Adrenal gland (tissue), 12 donors: ENCODE measurements around the gene NKX1-2. TPM values are rescaled to one million over a fixed set of nuclear protein-coding genes. Genes with fewer than 3 reads are reported as not detected.

Experiments used
- DNase-seq, 7 donors: peaks; one replicate each; pipeline ENCODE4 v3.0.0-alpha.2; 2019 to 2020
- H3K27ac ChIP-seq, 5 donors: fragments of 200-600 bp; sonication (generic) in 4 of 5; 1 replicate in 3 of 5; 2 replicates in 2 of 5; pipeline versions ENCODE4 v1.5.1 to v1.8.0; 2016 to 2020; ENCODE audit warnings: mild to moderate bottlenecking in 1 of 5
- H3K27me3 ChIP-seq: fragments of 200-600 bp; 2 replicates; pipeline ENCODE4 v1.8.0; 2021
- H3K36me3 ChIP-seq, 2 donors: fragments of 200-600 bp; replicated peaks in 1 of 2; 1 replicate in 1 of 2; 2 replicates in 1 of 2; pipeline versions ENCODE4 v1.5.1 to v1.8.0; 2018 to 2022
- H3K4me1 ChIP-seq, 2 donors: fragments of 200-600 bp; replicated peaks in 1 of 2; 1 replicate in 1 of 2; 2 replicates in 1 of 2; pipeline versions ENCODE4 v1.5.1 to v1.8.0; 2018 to 2021
- H3K4me3 ChIP-seq, 4 donors: fragments of 200-600 bp; sonication (generic) in 3 of 4; one replicate each; pipeline ENCODE4 v1.5.1; 2016 to 2018
- H3K9me3 ChIP-seq, 3 donors: fragments of 200-600 bp; sonication (generic) in 1 of 3; replicated peaks in 1 of 3; 1 replicate in 2 of 3; 2 replicates in 1 of 3; pipeline versions ENCODE4 v1.5.1 to v1.8.0; 2016 to 2021
- CTCF ChIP-seq, 6 experiments: fragments of 450-650 bp in 4 of 6; fragments of 200-600 bp in 2 of 6; sonication (generic) in 1 of 6; IDR thresholded peaks; 1 replicate in 5 of 6; 2 replicates in 1 of 6; pipeline versions ENCODE4 v1.5.1 to v1.8.0; 2016 to 2021; ENCODE audit warnings: antibody characterized with exemption in 6 of 6, mild to moderate bottlenecking in 2 of 6, moderate library complexity in 1 of 6
- POLR2A ChIP-seq, 2 donors: fragments of 450-650 bp; IDR thresholded peaks; one replicate each; pipeline ENCODE4 v1.6.1; 2017; ENCODE audit warnings: antibody characterized with exemption in 2 of 2, mild to moderate bottlenecking in 2 of 2, moderate library complexity in 1 of 2
- WGBS, 4 donors: extraction: QIAGEN DNeasy Blood & Tissue Kit in 2 of 4; methylation state at CpG; one replicate each; pipeline versions ENCODE4 v1.1.5 to v1.1.7; 2013 to 2017; 5-methylcytosine and 5-hydroxymethylcytosine counted together
- intact Hi-C, 2 donors: fragments of 100-400 bp; cut with DNase I; formaldehyde crosslinking; loops; one replicate each; pipeline versions ENCODE4 v1.14.1 to v1.15.0; 2022 to 2023
- polyA plus RNA-seq, 3 donors: library from polyadenylated mRNA; stranded (reverse); fragments of 200-250 nt in 2 of 3; fragments of 350-450 nt in 1 of 3; fragmentation: Illumina TruSeq in 1 of 3; extraction: RNeasy Lipid Tissue Mini Kit (QIAGEN cat#74804) in 1 of 3; gene quantifications; one replicate each; pipeline ENCODE4 v1.2.3, GENCODE V29; 2013 to 2014
- total RNA-seq, 9 donors: library from RNA; depleted of rRNA in 4 of 9; stranded (reverse); fragments of >200 nt in 4 of 9; fragments of 120-200 nt in 1 of 9; fragmentation: NEBNext Ultra II Directional in 1 of 9; extraction: Animal tissue kit (Norgen Biotek cat#: 25700) in 1 of 9; gene quantifications; one replicate each; pipeline versions ENCODE4 v1.1.0 to v1.2.4, GENCODE V29; 2013 to 2023
- donor health status: healthy with polysubstance abuse.
- donor health status: Bipolar disorder and iron deficiency.
- donor health status: DM: yes; HTN: yes; CAD: no.
- donor health status: DM: no; HTN: no; CAD: no.
- donor health status: DM: no; HTN: no; CAD: no.
- donor health status: DM: yes; HTN: yes; CAD: no.

NKX1-2 gene
- total and polyA plus RNA-seq, 12 donors: not detected

- Histone ChIP-seq H3K4me1 (no peaks in the 10 kb centered on the region), H3K27ac (no peak overlapping the region), H3K4me3 (no peak overlapping the region), H3K27me3 (no peaks in the 10 kb centered on the region), H3K9me3 (no peaks in the 10 kb centered on the region), H3K36me3 (no peaks in the 10 kb centered on the region)
- DNase-seq: no peak
- intact Hi-C loops: no loop called here
- 92 to 99% (median 95%) methylated on average over 12 to 14 of the region's 14 CpGs for WGBS, 4 donors
- TF ChIP-seq POLR2A (IDR thresholded peaks at IDR 0.05) (no peak), CTCF (IDR thresholded peaks at IDR 0.05) (no peak)
Observed at GRCh38 chr10:124496150-124496549, 46.3 kb upstream of the NKX1-2 start.

- TF ChIP-seq POLR2A (IDR thresholded peaks at IDR 0.05) (no peak), CTCF (IDR thresholded peaks at IDR 0.05) (no peak)
- 95 to 97% (median 96%) methylated on average over 11 of the region's 11 CpGs for WGBS, 4 donors
- no peaks in the 10 kb centered on the region for H3K36me3 ChIP-seq
- H3K27ac ChIP-seq: no peak overlapping the region
- no peak overlapping the region for H3K4me3 ChIP-seq
- DNase-seq: no peak
- H3K4me1 ChIP-seq: no peaks in the 10 kb centered on the region
- intact Hi-C loops: no loop called here
- no peaks in the 10 kb centered on the region for H3K27me3 ChIP-seq
- no peaks in the 10 kb centered on the region for H3K9me3 ChIP-seq
Observed at GRCh38 chr10:124495725-124496124, 45.9 kb upstream of the NKX1-2 start.

GRCh38 chr10:124495162-124495561 lies 45.3 kb upstream of the NKX1-2 start:
- no peaks in the 10 kb centered on the region for H3K36me3 ChIP-seq
- H3K4me3 ChIP-seq: no peak overlapping the region
- no peak for DNase-seq
- intact Hi-C loops: no loop called here
- H3K27me3 ChIP-seq: no peaks in the 10 kb centered on the region
- no peaks in the 10 kb centered on the region for H3K4me1 ChIP-seq
- no peak overlapping the region for H3K27ac ChIP-seq
- WGBS, 4 donors: 94 to 98% (median 96%) methylated on average over 7 of the region's 7 CpGs
- no peak for TF ChIP-seq POLR2A (IDR thresholded peaks at IDR 0.05)
- TF ChIP-seq CTCF (IDR thresholded peaks at IDR 0.05): no peak
- no peaks in the 10 kb centered on the region for H3K9me3 ChIP-seq

- H3K27me3 ChIP-seq: no peaks in the 10 kb centered on the region
- TF ChIP-seq CTCF (IDR thresholded peaks at IDR 0.05) (no peak), POLR2A (IDR thresholded peaks at IDR 0.05) (no peak)
- no peaks in the 10 kb centered on the region for H3K36me3 ChIP-seq
- intact Hi-C loops: no loop called here
- no peaks in the 10 kb centered on the region for H3K9me3 ChIP-seq
- no peak overlapping the region for H3K4me3 ChIP-seq
- H3K27ac ChIP-seq: no peak overlapping the region
- 76 to 78% (median 77%) methylated on average over 16 of the region's 16 CpGs for WGBS, 4 donors
- DNase-seq: no peak
- no peaks in the 10 kb centered on the region for H3K4me1 ChIP-seq
Observed at GRCh38 chr10:124494046-124494807, 44.4 kb upstream of the NKX1-2 start.
